ENCODE measurements around the gene SRGN. TPM values are rescaled to one million over a fixed set of nuclear protein-coding genes. Genes with fewer than 3 reads are reported as not detected.
A peak's percentile ranks its signal among the peaks of the same experiment; 100 is the strongest.

SRGN gene
- total and polyA plus RNA-seq, 10 of the 15 experiments (the other 5 are each of a cell fraction or from before 2014, with no cell fraction given): 382 to 2,414 (median 885) TPM

GRCh38 chr10:69065406-69066361 lies 22.2 kb upstream of the SRGN start (continued):
- TF ChIP-seq E4F1 (IDR thresholded peaks at IDR 0.05; ENCODE audit: borderline replicate concordance, partially characterized antibody) (no peak), SREBF2 (IDR thresholded peaks at IDR 0.05; ENCODE audit: low read length) (no peak), CEBPB (IDR thresholded peaks at IDR 0.05; ENCODE audit: borderline replicate concordance in 1 of 2, low read depth in 2 of 2, low read length in 2 of 2) (peak in 1 of 2 experiments; percentile 53; a peak in 1 of 4 replicates), ZZZ3 (IDR thresholded peaks at IDR 0.05; ENCODE audit: control insufficient read depth, insufficient read length, low read depth) (no peak), ZNF687 (IDR thresholded peaks at IDR 0.05) (peak; percentile 40; the same call in 1 of the 2 replicates), CREM (IDR thresholded peaks at IDR 0.05; ENCODE audit: low read depth) (peak; percentile 70), USF1 (IDR thresholded peaks at IDR 0.05; ENCODE audit: borderline replicate concordance, extremely low read length, insufficient read depth, low read depth, low read length) (no peak), TBL1XR1 (IDR thresholded peaks at IDR 0.05; ENCODE audit: low read depth, low read length) (peak; percentile 85), ATF3 (IDR thresholded peaks at IDR 0.05; ENCODE audit: borderline replicate concordance, extremely low read depth, low read depth, low read length) (no peak), NR2C1 (IDR thresholded peaks at IDR 0.05) (no peak), MYC (IDR thresholded peaks at IDR 0.05; ENCODE audit: insufficient read depth, insufficient read length, insufficient replicate concordance, low read length, severe bottlenecking) (no peak), RB1 (IDR thresholded peaks at IDR 0.05; ENCODE audit: borderline replicate concordance) (0 out of 2 replicates have a peak, but pooled peaks have one; percentile 16), JUNB (IDR thresholded peaks at IDR 0.05) (peak; percentile 75), SRF (IDR thresholded peaks at IDR 0.05; ENCODE audit: low read depth in 2 of 2, low read length in 2 of 2) (no peak), EED (IDR thresholded peaks at IDR 0.05; ENCODE audit: low read depth) (peak; percentile 99), CEBPZ (IDR thresholded peaks at IDR 0.05; ENCODE audit: low read depth, low read length) (no peak)

Measured in GM12878 (cell line).